Measurements from ENCODE around the gene ANKRD29. TPM values are rescaled to one million over a fixed set of nuclear protein-coding genes. Genes with fewer than 3 reads are reported as not detected.

ANKRD29 gene
- total RNA-seq, 1 donor from 2014 or later = 72.0 TPM

- ATAC-seq = peak; percentile 33
- intact Hi-C loops (cut with DNase I) = no loop called here
- Histone ChIP-seq H3K4me1 (no peaks in the 10 kb centered on the region), H3K27me3 (no peaks in the 10 kb centered on the region), H3K27ac (no peak overlapping the region), H3K9me3 (no peaks in the 10 kb centered on the region), H3K4me3 (no peak overlapping the region), H3K36me3 (no peaks in the 10 kb centered on the region)
- TF ChIP-seq, protein P1, sequence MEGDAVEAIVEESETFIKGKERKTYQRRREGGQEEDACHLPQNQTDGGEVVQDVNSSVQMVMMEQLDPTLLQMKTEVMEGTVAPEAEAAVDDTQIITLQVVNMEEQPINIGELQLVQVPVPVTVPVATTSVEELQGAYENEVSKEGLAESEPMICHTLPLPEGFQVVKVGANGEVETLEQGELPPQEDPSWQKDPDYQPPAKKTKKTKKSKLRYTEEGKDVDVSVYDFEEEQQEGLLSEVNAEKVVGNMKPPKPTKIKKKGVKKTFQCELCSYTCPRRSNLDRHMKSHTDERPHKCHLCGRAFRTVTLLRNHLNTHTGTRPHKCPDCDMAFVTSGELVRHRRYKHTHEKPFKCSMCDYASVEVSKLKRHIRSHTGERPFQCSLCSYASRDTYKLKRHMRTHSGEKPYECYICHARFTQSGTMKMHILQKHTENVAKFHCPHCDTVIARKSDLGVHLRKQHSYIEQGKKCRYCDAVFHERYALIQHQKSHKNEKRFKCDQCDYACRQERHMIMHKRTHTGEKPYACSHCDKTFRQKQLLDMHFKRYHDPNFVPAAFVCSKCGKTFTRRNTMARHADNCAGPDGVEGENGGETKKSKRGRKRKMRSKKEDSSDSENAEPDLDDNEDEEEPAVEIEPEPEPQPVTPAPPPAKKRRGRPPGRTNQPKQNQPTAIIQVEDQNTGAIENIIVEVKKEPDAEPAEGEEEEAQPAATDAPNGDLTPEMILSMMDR (IDR thresholded peaks at IDR 0.05) = no peak
- no peak for DNase-seq
Observed at GRCh38 chr18:23671564-23671963, 8.9 kb upstream of the ANKRD29 start.

DNA sequence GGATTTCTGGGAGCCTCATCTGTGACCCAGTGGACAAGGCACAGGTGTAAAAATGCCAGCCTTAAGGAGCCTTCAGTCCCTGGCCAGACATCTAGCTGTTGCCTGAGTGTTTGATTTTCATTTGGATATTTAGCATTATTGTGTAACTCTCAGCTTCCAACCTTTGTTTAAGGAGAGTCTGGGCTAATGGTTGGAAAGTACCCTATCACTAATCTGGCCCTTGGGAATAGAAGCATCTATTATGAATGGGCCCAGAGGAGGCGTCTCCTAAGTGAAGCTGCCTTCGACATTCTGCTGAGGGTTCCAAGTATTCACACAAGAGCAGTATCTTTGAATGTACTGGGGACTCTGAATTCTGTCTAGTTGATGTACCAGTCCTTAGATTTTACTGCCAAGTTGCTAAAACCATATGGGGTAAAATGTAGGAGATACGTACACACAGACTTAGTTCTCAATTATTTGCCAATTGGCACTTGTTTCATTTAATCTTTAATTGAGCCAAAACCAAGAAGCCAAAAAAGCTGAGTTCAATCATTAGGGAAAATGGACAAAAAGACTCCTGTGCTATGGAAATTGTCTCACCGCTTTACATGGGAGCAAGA is 7.2 kb upstream of the ANKRD29 start:
- TF ChIP-seq, protein P1 (IDR thresholded peaks at IDR 0.05) = no peak

DNA sequence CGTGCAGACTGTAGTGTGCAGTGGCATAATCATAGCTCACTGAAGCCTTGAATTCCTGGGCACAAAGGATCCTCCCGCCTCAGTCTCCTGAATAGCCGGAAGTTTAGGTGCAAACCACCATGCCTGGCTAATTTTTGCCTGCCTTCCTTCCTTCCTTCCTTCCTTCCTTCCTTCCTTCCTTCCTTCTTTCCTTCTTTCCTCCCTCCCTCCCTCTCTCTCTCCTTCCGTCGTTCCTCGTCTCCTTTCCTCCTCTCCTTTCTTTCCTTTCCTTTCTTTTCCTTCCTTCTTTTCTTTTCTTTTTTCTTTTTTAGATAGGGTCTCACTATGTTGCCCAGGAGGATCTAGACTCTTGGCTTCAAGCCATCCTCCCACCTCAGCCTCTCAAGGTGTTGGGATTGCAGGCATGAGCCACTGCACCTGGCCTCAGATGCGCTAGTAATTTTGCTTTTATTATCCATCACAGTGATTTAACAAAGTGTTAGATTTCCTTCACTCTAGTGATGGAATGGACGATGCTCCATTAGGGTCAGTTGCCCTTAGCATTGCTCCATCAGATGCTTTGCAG is 6.6 kb upstream of the ANKRD29 start:
- TF ChIP-seq, protein P1 (IDR thresholded peaks at IDR 0.05) = no peak
- H3K27ac ChIP-seq = no peak overlapping the region
- no peaks in the 10 kb centered on the region for H3K36me3 ChIP-seq
- no peaks in the 10 kb centered on the region for H3K27me3 ChIP-seq
- no peak for ATAC-seq
- intact Hi-C loops (cut with DNase I) = no loop called here
- H3K9me3 ChIP-seq = no peaks in the 10 kb centered on the region
- H3K4me1 ChIP-seq = no peaks in the 10 kb centered on the region
- H3K4me3 ChIP-seq = no peak overlapping the region
- DNase-seq = no peak

More for the DNA sequence above, 7.2 kb upstream of the ANKRD29 start:
- no peaks in the 10 kb centered on the region for H3K36me3 ChIP-seq
- ATAC-seq = peak; percentile 74
- intact Hi-C loops (cut with DNase I) = no loop called here
- no peak overlapping the region for H3K27ac ChIP-seq
- no peaks in the 10 kb centered on the region for H3K9me3 ChIP-seq
- no peak overlapping the region for H3K4me3 ChIP-seq
- H3K4me1 ChIP-seq = no peaks in the 10 kb centered on the region
- no peaks in the 10 kb centered on the region for H3K27me3 ChIP-seq
- no peak for DNase-seq

DNA sequence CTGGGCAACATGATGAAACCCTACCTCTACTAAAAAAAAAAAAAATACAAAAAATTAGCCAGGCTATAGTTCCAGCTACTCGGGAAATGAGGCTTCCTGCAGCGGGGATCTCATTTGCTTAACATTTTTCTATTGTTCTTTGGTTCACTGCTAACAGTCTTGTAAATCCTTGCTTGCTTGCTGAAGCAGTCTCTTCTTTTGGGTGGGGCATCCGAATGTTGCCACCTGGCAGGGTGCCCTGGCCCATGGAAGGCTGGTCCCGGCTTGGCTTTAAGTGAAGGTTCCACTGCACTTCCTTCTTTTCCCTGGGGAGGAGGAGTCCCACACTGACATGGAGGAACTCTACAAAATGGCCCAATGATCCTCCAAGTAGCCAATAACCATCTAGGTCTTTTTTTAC is 6.0 kb upstream of the ANKRD29 start:
- peak; percentile 24 for ATAC-seq
- DNase-seq = no peak
- no peaks in the 10 kb centered on the region for H3K27me3 ChIP-seq
- no peak overlapping the region for H3K27ac ChIP-seq
- TF ChIP-seq, protein P1 (IDR thresholded peaks at IDR 0.05) = no peak
- no peaks in the 10 kb centered on the region for H3K4me1 ChIP-seq
- H3K4me3 ChIP-seq = no peak overlapping the region
- intact Hi-C loops (cut with DNase I) = no loop called here
- H3K9me3 ChIP-seq = no peaks in the 10 kb centered on the region
- H3K36me3 ChIP-seq = no peaks in the 10 kb centered on the region

- ATAC-seq = no peak
- no peak overlapping the region for H3K27ac ChIP-seq
- no peak overlapping the region for H3K4me3 ChIP-seq
- H3K36me3 ChIP-seq = no peaks in the 10 kb centered on the region
- peaks cover 4% of the 10 kb centered on the region for H3K27me3 ChIP-seq
- H3K9me3 ChIP-seq = no peaks in the 10 kb centered on the region
- DNase-seq = no peak
- intact Hi-C loops (cut with DNase I) = no loop called here
- no peaks in the 10 kb centered on the region for H3K4me1 ChIP-seq
- TF ChIP-seq, protein P1 (IDR thresholded peaks at IDR 0.05) = no peak
Observed at GRCh38 chr18:23667114-23667513, 4.4 kb upstream of the ANKRD29 start.

Measured in upper lobe of right lung (tissue), 1 donor.